Endothelial cell of umbilical vein (primary cell): ENCODE results near the gene RRP8. TPM values are rescaled to one million over a fixed set of nuclear protein-coding genes. Genes with fewer than 3 reads are reported as not detected.

ENCODE experiments used
- BruUV-seq: library from RNA; stranded (reverse); fragments of 400-500 nt; replicated peaks from 2 replicates; lab custom pipeline; 2021; lab: Mats Ljungman, UMichigan
- CTCF ChIA-PET: fragments of 300-600, 350-600 bp; sonication (Branson Sonifier 250); formaldehyde crosslinking; loops from one replicate; lab custom pipeline; 2021; ENCODE audit warnings: antibody characterized with exemption, inconsistent platforms; lab: Charles Lee
- POLR2A ChIA-PET: fragments of 300-600, 350-600 bp; sonication (Branson Sonifier 250); formaldehyde crosslinking; loops from one replicate; lab custom pipeline; 2021; ENCODE audit warnings: antibody characterized with exemption, inconsistent platforms; lab: Charles Lee
- DNase-seq: peaks from one replicate; pipeline ENCODE4 v3.0.0-alpha.2; 2011; ENCODE audit warnings: low read depth, low spot score
- FAIRE-seq: peaks from 2 replicates; lab custom pipeline; 2011; peaks lifted over from hg19 to GRCh38; lab: Jason Lieb, UNC
- H2AFZ ChIP-seq: 2 replicates; pipeline ENCODE4 v1.6.0; 2012; ENCODE audit warnings: low read depth, low read length, control low read depth, inconsistent platforms
- H3K27ac ChIP-seq: 2 replicates; pipeline ENCODE4 v1.5.1; 2011; ENCODE audit warnings: low read depth, mild to moderate bottlenecking, control low read depth, low read length, moderate library complexity; ENCODE audit not compliant: insufficient read depth
- H3K27me3 ChIP-seq, 2 experiments: 2 replicates each; pipeline versions ENCODE4 v1.6.0 to v1.6.1; 2011; ENCODE audit warnings: low read length in 2 of 2, mixed read lengths in 1 of 2; ENCODE audit not compliant: control insufficient read depth in 2 of 2, insufficient read depth in 2 of 2
- H3K36me3 ChIP-seq, 2 experiments: 2 replicates in 1 of 2; 3 replicates in 1 of 2; pipeline ENCODE4 v1.5.1; 2011; ENCODE audit warnings: low read length in 2 of 2, mild to moderate bottlenecking in 1 of 2, moderate library complexity in 1 of 2; ENCODE audit not compliant: control insufficient read depth in 2 of 2, insufficient read depth in 2 of 2; ENCODE audit errors: extremely low read depth in 1 of 2
- H3K4me1 ChIP-seq: 3 replicates; pipeline ENCODE4 v1.5.1; 2011; ENCODE audit warnings: mild to moderate bottlenecking, low read length; ENCODE audit not compliant: control insufficient read depth, insufficient read depth; ENCODE audit errors: extremely low read depth
- H3K4me2 ChIP-seq: 2 replicates; pipeline ENCODE4 v1.6.1; 2011; ENCODE audit warnings: low read length, control low read depth, mixed read lengths; ENCODE audit not compliant: insufficient read depth
- H3K4me3 ChIP-seq, 3 experiments: fragments of 200-600 bp in 1 of 3; sonication (generic), shearing (Covaris generic) in 1 of 3; replicated peaks in 1 of 3; 2 replicates each; pipeline ENCODE4 v1.5.1; 2011 to 2016; ENCODE audit warnings: control low read depth in 3 of 3, low read length in 3 of 3, mild to moderate bottlenecking in 2 of 3, inconsistent platforms in 1 of 3, low read depth in 1 of 3, moderate library complexity in 1 of 3; ENCODE audit not compliant: insufficient read depth in 1 of 3
- H3K79me2 ChIP-seq: 2 replicates; pipeline ENCODE4 v1.6.0; 2012; ENCODE audit warnings: low read length, inconsistent platforms; ENCODE audit not compliant: control insufficient read depth, insufficient read depth
- H3K9ac ChIP-seq: replicated peaks from 2 replicates; pipeline ENCODE3; 2011; ENCODE audit warnings: low read length, control low read depth; ENCODE audit not compliant: insufficient read depth; ENCODE audit errors: extremely low read depth
- H3K9me1 ChIP-seq: replicated peaks from 3 replicates; pipeline ENCODE4 v1.6.0; 2011; ENCODE audit warnings: mild to moderate bottlenecking, low read length; ENCODE audit not compliant: control insufficient read depth, insufficient read depth; ENCODE audit errors: extremely low read depth
- H3K9me3 ChIP-seq: replicated peaks from 2 replicates; pipeline ENCODE4 v1.5.1; 2012; ENCODE audit warnings: low read length, inconsistent platforms; ENCODE audit not compliant: control insufficient read depth, insufficient read depth
- H4K20me1 ChIP-seq: replicated peaks from 2 replicates; pipeline ENCODE3; 2011; ENCODE audit warnings: mild to moderate bottlenecking, low read length; ENCODE audit not compliant: control insufficient read depth, insufficient read depth; ENCODE audit errors: extremely low read depth
- CTCF ChIP-seq, 2 donors: IDR thresholded peaks; 1 replicate in 1 of 2; 2 replicates in 1 of 2; pipeline ENCODE4 v1.5.1; 2011; ENCODE audit warnings: low read length in 2 of 2, mild to moderate bottlenecking in 2 of 2, moderate library complexity in 2 of 2, control low read depth in 1 of 2, inconsistent platforms in 1 of 2, low read depth in 1 of 2; ENCODE audit not compliant: insufficient read depth in 1 of 2; ENCODE audit errors: extremely low read depth in 1 of 2
- EZH2 ChIP-seq: IDR thresholded peaks from 2 replicates; pipeline ENCODE4 v1.6.1; 2012; ENCODE audit warnings: borderline replicate concordance, low read depth, mild to moderate bottlenecking, moderate library complexity, low read length, inconsistent platforms; ENCODE audit not compliant: severe bottlenecking
- FOS ChIP-seq: IDR thresholded peaks from 2 replicates; pipeline ENCODE4 v1.6.1; 2011; ENCODE audit warnings: mild to moderate bottlenecking, low read length, moderate library complexity, borderline replicate concordance; ENCODE audit not compliant: insufficient read depth
- GATA2 ChIP-seq: IDR thresholded peaks from 2 replicates; pipeline ENCODE4 v1.7.0; 2011; ENCODE audit warnings: low read depth, mild to moderate bottlenecking, moderate library complexity, mixed read lengths, low read length; ENCODE audit not compliant: insufficient read length, insufficient read depth
- JUN ChIP-seq: IDR thresholded peaks from 2 replicates; pipeline ENCODE4 v1.6.1; 2011; ENCODE audit warnings: borderline replicate concordance, low read depth; ENCODE audit not compliant: insufficient read length, insufficient read depth
- MAX ChIP-seq: IDR thresholded peaks from 2 replicates; pipeline ENCODE4 v1.6.1; 2011; ENCODE audit not compliant: insufficient read depth, insufficient read length
- MYC ChIP-seq: IDR thresholded peaks from one replicate; pipeline ENCODE4 v1.6.1; 2011; ENCODE audit warnings: mild to moderate bottlenecking, low read depth, low read length
- POLR2A ChIP-seq: IDR thresholded peaks from 2 replicates; pipeline ENCODE4 v1.6.1; 2012; ENCODE audit warnings: low read depth, mild to moderate bottlenecking, control low read depth, low read length
- POLR2AphosphoS5 ChIP-seq: IDR thresholded peaks from 2 replicates; pipeline ENCODE4 v1.6.1; 2012; ENCODE audit warnings: low read depth, mild to moderate bottlenecking, control low read depth, low read length, moderate library complexity; ENCODE audit not compliant: insufficient read depth
- dilution Hi-C: fragments of 300-500 bp; cut with MboI; formaldehyde crosslinking; loops from one replicate; pipeline ENCODE4 v1.15.0; 2019; ENCODE audit warnings: low sequenced_read_pairs; ENCODE audit not compliant: extremely low pct_ligation_motif_present
- intact Hi-C: fragments of 100-400 bp; cut with micrococcal nuclease; formaldehyde crosslinking; loops from one replicate; pipeline ENCODE4 v1.10.0; 2022
- polyA plus RNA-seq, 4 experiments: library from polyadenylated mRNA; depleted of rRNA in 3 of 4; stranded (reverse) in 3 of 4; unstranded in 1 of 4; fragments of >200 nt; gene quantifications; 2 replicates each; pipeline versions ENCODE4 v1.2.1 to v1.2.3, GENCODE V29; 2011 to 2012; ENCODE audit warnings: missing spikeins in 1 of 4
- total RNA-seq: library from RNA; stranded (reverse); gene quantifications from 2 replicates; pipeline ENCODE4 v1.2.3, GENCODE V29; 2021

The RRP8 gene
- total and polyA plus RNA-seq, 2 donors (not counting 3 experiments of a cell fraction or from before 2014, with no cell fraction given), result 6.4 to 19.4 TPM

GRCh38 chr11:6574816-6575715 lies 28.4 kb downstream of the RRP8 start:
- BruUV-seq, result no TSS peak
- DNase-seq (peak; percentile 21), FAIRE-seq (no peak)
- no peak for TF ChIP-seq MAX
- no peak for TF ChIP-seq FOS
- TF ChIP-seq POLR2AphosphoS5, result no peak
- no peak for TF ChIP-seq MYC
- TF ChIP-seq POLR2A, result no peak
- TF ChIP-seq CTCF (IDR thresholded peaks at IDR 0.05; ENCODE audit: extremely low read depth in 1 of 2, insufficient read depth in 1 of 2, low read depth in 1 of 2, low read length in 2 of 2), result no peak
- TF ChIP-seq GATA2, result no peak
- TF ChIP-seq JUN, result no peak
- TF ChIP-seq EZH2, result no peak
- H3K9me3 ChIP-seq, result no peaks in the 10 kb centered on the region
- H2AFZ ChIP-seq, result no peak overlapping the region
- intact Hi-C loops, result no loop called here
- no peak overlapping the region for H3K4me3 ChIP-seq
- POLR2A ChIA-PET, result no interaction called here
- H3K27ac ChIP-seq, result no peak overlapping the region
- no peaks in the 10 kb centered on the region for H3K9me1 ChIP-seq
- no peaks in the 10 kb centered on the region for H3K27me3 ChIP-seq
- H3K4me2 ChIP-seq, result no peak overlapping the region
- H3K36me3 ChIP-seq, result no peaks in the 10 kb centered on the region
- no peaks in the 10 kb centered on the region for H4K20me1 ChIP-seq
- no peaks in the 10 kb centered on the region for H3K79me2 ChIP-seq
- dilution Hi-C loops, result no loop called here
- H3K4me1 ChIP-seq, result peaks cover 32% of the 10 kb centered on the region
- CTCF ChIA-PET, result interaction anchor here (1.0 to 2.0 kb wide), 6 partner anchors 12 to 93 kb away, joined by 3 to 15 read pairs (median 4); partner anchors contain the start of gene TAF10
- H3K9ac ChIP-seq, result no peak overlapping the region
